Neuronal stem cell (in vitro differentiated cells): ENCODE results near the gene GAMT.

Experiments
- DNase-seq: peaks from one replicate; pipeline ENCODE4 v3.0.0-alpha.2; 2013; ENCODE audit warnings: low spot score
- H2AFZ ChIP-seq: one replicate; pipeline ENCODE4 v1.6.1; 2013; ENCODE audit warnings: mild to moderate bottlenecking, low read length, inconsistent platforms
- H2AK5ac ChIP-seq: 2 replicates; pipeline ENCODE4 v1.6.1; 2013; ENCODE audit warnings: low read depth, mild to moderate bottlenecking, inconsistent platforms, low read length, moderate library complexity, mixed read lengths
- H2BK120ac ChIP-seq: 2 replicates; pipeline ENCODE4 v1.6.1; 2013; ENCODE audit warnings: low read depth, mild to moderate bottlenecking, inconsistent platforms, low read length, moderate library complexity, mixed read lengths
- H2BK12ac ChIP-seq: one replicate; pipeline ENCODE4 v1.6.1; 2013; ENCODE audit warnings: low read length, inconsistent platforms
- H2BK15ac ChIP-seq: 2 replicates; pipeline ENCODE4 v1.6.1; 2013; ENCODE audit warnings: mild to moderate bottlenecking, low read length, inconsistent platforms, mixed read lengths
- H2BK5ac ChIP-seq: one replicate; pipeline ENCODE4 v1.6.1; 2013; ENCODE audit warnings: inconsistent platforms, mild to moderate bottlenecking, low read length, moderate library complexity
- H3K14ac ChIP-seq: one replicate; pipeline ENCODE4 v1.6.1; 2013; ENCODE audit warnings: low read length, inconsistent platforms
- H3K18ac ChIP-seq: 2 replicates; pipeline ENCODE4 v1.6.1; 2013; ENCODE audit warnings: low read length, inconsistent platforms
- H3K23ac ChIP-seq: 2 replicates; pipeline ENCODE4 v1.6.1; 2013; ENCODE audit warnings: low read depth, mild to moderate bottlenecking, mixed read lengths, low read length, inconsistent platforms; ENCODE audit not compliant: poor library complexity
- H3K27ac ChIP-seq: replicated peaks from 3 replicates; pipeline ENCODE4 v1.5.1; 2013; ENCODE audit warnings: low read length, inconsistent platforms
- H3K27me3 ChIP-seq, 3 experiments: 2 replicates each; pipeline ENCODE4 v1.6.1; 2013; ENCODE audit warnings: low read length in 3 of 3, mild to moderate bottlenecking in 2 of 3, inconsistent platforms in 1 of 3, low read depth in 1 of 3, mixed read lengths in 1 of 3, moderate library complexity in 1 of 3; ENCODE audit not compliant: control insufficient read depth in 3 of 3, insufficient read depth in 3 of 3
- H3K36me3 ChIP-seq, 2 donors: replicated peaks in 1 of 2; 2 replicates each; pipeline ENCODE4 v1.6.1; 2013; ENCODE audit warnings: low read length in 2 of 2; ENCODE audit not compliant: control insufficient read depth in 2 of 2, insufficient read depth in 2 of 2
- H3K4ac ChIP-seq: 2 replicates; pipeline ENCODE4 v1.6.1; 2013; ENCODE audit warnings: inconsistent platforms, mild to moderate bottlenecking, low read length, moderate library complexity
- H3K4me1 ChIP-seq, 2 donors: 1 replicate in 1 of 2; 2 replicates in 1 of 2; pipeline ENCODE4 v1.6.1; 2013; ENCODE audit warnings: low read length in 2 of 2, low read depth in 1 of 2; ENCODE audit not compliant: control insufficient read depth in 2 of 2, insufficient read depth in 1 of 2
- H3K4me2 ChIP-seq: one replicate; pipeline ENCODE4 v1.6.1; 2013; ENCODE audit warnings: mild to moderate bottlenecking, low read length, inconsistent platforms; ENCODE audit not compliant: insufficient read depth, poor library complexity, severe bottlenecking
- H3K4me3 ChIP-seq, 2 donors: 2 replicates each; pipeline ENCODE4 v1.5.1; 2013; ENCODE audit warnings: low read length in 2 of 2, mild to moderate bottlenecking in 2 of 2, inconsistent platforms in 1 of 2, moderate library complexity in 1 of 2
- H3K79me1 ChIP-seq: one replicate; pipeline ENCODE4 v1.6.1; 2013; ENCODE audit warnings: low read depth, mild to moderate bottlenecking, inconsistent platforms, low read length, moderate library complexity
- H3K9ac ChIP-seq: one replicate; pipeline ENCODE4 v1.6.1; 2013; ENCODE audit warnings: mild to moderate bottlenecking, low read depth, low read length, inconsistent platforms; ENCODE audit not compliant: poor library complexity
- H3K9me3 ChIP-seq, 2 donors: replicated peaks in 1 of 2; 2 replicates each; pipeline versions ENCODE3 to v1.6.1; 2013; ENCODE audit warnings: low read length in 2 of 2, mild to moderate bottlenecking in 2 of 2, inconsistent platforms in 1 of 2, low read depth in 1 of 2, mixed read lengths in 1 of 2, moderate library complexity in 1 of 2; ENCODE audit not compliant: control insufficient read depth in 2 of 2, insufficient read depth in 1 of 2
- H4K8ac ChIP-seq: one replicate; pipeline ENCODE4 v1.6.1; 2013; ENCODE audit warnings: low read depth, mild to moderate bottlenecking, inconsistent platforms, low read length, moderate library complexity
- H4K91ac ChIP-seq: one replicate; pipeline ENCODE4 v1.6.1; 2013; ENCODE audit warnings: low read length, low read depth, mild to moderate bottlenecking, inconsistent platforms; ENCODE audit not compliant: poor library complexity
- WGBS, 2 donors: extraction: QIAGEN DNeasy Blood & Tissue Kit; methylation state at CpG; one replicate each; pipeline ENCODE4 v1.1.7; 2013; ENCODE audit warnings: missing lambda C conversion rate in 2 of 2, mixed read lengths in 1 of 2; ENCODE audit not compliant: insufficient read length in 2 of 2, insufficient replicate concordance in 1 of 2; ENCODE audit errors: extremely low coverage in 2 of 2; 5-methylcytosine and 5-hydroxymethylcytosine counted together

The GAMT gene

GRCh38 chr19:1384478-1385110 lies 16.7 kb downstream of the GAMT start:
- Histone ChIP-seq H3K18ac (no peak overlapping the region), H3K27ac (no peak overlapping the region), H3K27me3 (peaks cover 0 to 2% (median 0%) of the 10 kb centered on the region in 3 experiments), H2BK5ac (peak overlapping the region; percentile 94), H2BK15ac (peak overlapping the region; percentile 97), H3K4me2 (peak overlapping the region; percentile 98), H3K4me3 (peak overlapping the region; percentile 89 to 90), H3K79me1 (peaks cover 21% of the 10 kb centered on the region), H2BK120ac (no peak overlapping the region), H3K4ac (no peak overlapping the region), H3K23ac (no peak overlapping the region), H2AK5ac (peak overlapping the region; percentile 94), H3K4me1 (peaks cover 5 to 14% of the 10 kb centered on the region in 2 donors), H3K9me3 (peaks cover 0 to 4% of the 10 kb centered on the region in 2 donors), H3K36me3 (peaks cover 14 to 16% of the 10 kb centered on the region in 2 donors), H3K9ac (no peak overlapping the region), H2AFZ (peak overlapping the region; percentile 91), H4K91ac (no peak overlapping the region), H4K8ac (no peak overlapping the region), H3K14ac (no peak overlapping the region), H2BK12ac (no peak overlapping the region)
- DNase-seq, result no peak
- WGBS, 2 donors, result no CpG with 5 or more reads among the region's 17 CpGs

GRCh38 chr19:1384085-1384462 lies 17.3 kb downstream of the GAMT start:
- Histone ChIP-seq H4K91ac (no peak overlapping the region), H3K4me3 (peak overlapping the region; percentile 89 to 90), H3K4me1 (peaks cover 5 to 14% of the 10 kb centered on the region in 2 donors), H4K8ac (peak overlapping the region; percentile 43), H3K9ac (peak overlapping the region; percentile 99), H3K27ac (no peak overlapping the region), H2BK5ac (peak overlapping the region; percentile 94), H3K4me2 (peak overlapping the region; percentile 98), H3K9me3 (peaks cover 0 to 3% of the 10 kb centered on the region in 2 donors), H3K23ac (peak overlapping the region; percentile 80), H2BK12ac (peak overlapping the region; percentile 84), H3K14ac (peak overlapping the region; percentile 71), H3K27me3 (peaks cover 0 to 2% (median 0%) of the 10 kb centered on the region in 3 experiments), H2AK5ac (peak overlapping the region; percentile 94), H3K79me1 (peaks cover 20% of the 10 kb centered on the region), H3K36me3 (peaks cover 11% of the 10 kb centered on the region in 2 donors), H3K4ac (peak overlapping the region; percentile 93), H2AFZ (peak overlapping the region; percentile 91), H2BK120ac (no peak overlapping the region), H3K18ac (peak overlapping the region; percentile 83), H2BK15ac (peak overlapping the region; percentile 97)
- no CpG with 5 or more reads among the region's 23 CpGs for WGBS, 2 donors
- DNase-seq, result no peak

- H2AFZ ChIP-seq, result peak within 1 kb of the TSS; percentile 91
- WGBS, 2 donors, result no CpG with 5 or more reads among the region's 90 CpGs
- H3K27me3 ChIP-seq, result no peaks in the 10 kb centered on the region
- H4K8ac ChIP-seq, result peak within 1 kb of the TSS; percentile 43
- H3K4me2 ChIP-seq, result peak within 1 kb of the TSS; percentile 98
- peak within 1 kb of the TSS; percentile 97 for H2BK15ac ChIP-seq
- peak within 1 kb of the TSS; percentile 94 for H2BK5ac ChIP-seq
- H3K23ac ChIP-seq, result peak within 1 kb of the TSS; percentile 80
- peak within 1 kb of the TSS; percentile 84 for H2BK12ac ChIP-seq
- peak within 1 kb of the TSS; percentile 93 for H3K4ac ChIP-seq
- peaks cover 14% of the 10 kb centered on the region for H3K79me1 ChIP-seq
- H2AK5ac ChIP-seq, result peak within 1 kb of the TSS; percentile 94
- H3K4me3 ChIP-seq, result peak within 1 kb of the TSS; percentile 89 to 90
- H3K9me3 ChIP-seq, result no peaks in the 10 kb centered on the region
- H3K27ac ChIP-seq, result peak within 1 kb of the TSS; percentile 92
- H3K14ac ChIP-seq, result peak within 1 kb of the TSS; percentile 97
- peak within 1 kb of the TSS; percentile 100 for H3K18ac ChIP-seq
- H3K36me3 ChIP-seq, result peaks cover 5 to 6% of the 10 kb centered on the region in 2 donors
- H3K9ac ChIP-seq, result peak within 1 kb of the TSS; percentile 99
- peaks cover 5 to 12% of the 10 kb centered on the region in 2 donors for H3K4me1 ChIP-seq
- H4K91ac ChIP-seq, result no peak within 1 kb of the TSS
- no peak within 1 kb of the TSS for H2BK120ac ChIP-seq
- DNase-seq, result peak; percentile 94
Measured at GRCh38 chr19:1383312-1384084, 17.8 kb downstream of the GAMT start, which contains the start of gene NDUFS7. NDUFS7 (plus strand) TSS chr19:1383907; CDS start chr19:1383927, 20 bp downstream.

- Histone ChIP-seq H3K14ac (no peak overlapping the region), H3K4me2 (peak overlapping the region; percentile 54), H3K9ac (no peak overlapping the region), H2AK5ac (no peak overlapping the region), H3K4me1 (peaks cover 5 to 12% of the 10 kb centered on the region in 2 donors), H2BK12ac (no peak overlapping the region), H3K4me3 (peak overlapping the region in 1 of 2 donors; percentile 19), H3K4ac (no peak overlapping the region), H2BK5ac (no peak overlapping the region), H3K18ac (peak overlapping the region; percentile 80), H3K27ac (no peak overlapping the region), H4K91ac (no peak overlapping the region), H4K8ac (no peak overlapping the region), H3K9me3 (no peaks in the 10 kb centered on the region), H3K27me3 (no peaks in the 10 kb centered on the region), H3K23ac (no peak overlapping the region), H3K36me3 (peaks cover 4 to 5% of the 10 kb centered on the region in 2 donors), H2AFZ (no peak overlapping the region), H3K79me1 (peaks cover 9% of the 10 kb centered on the region), H2BK15ac (no peak overlapping the region), H2BK120ac (no peak overlapping the region)
- no CpG with 5 or more reads among the region's 9 CpGs for WGBS, 2 donors
- no peak for DNase-seq
Measured at GRCh38 chr19:1383017-1383311, 18.4 kb downstream of the GAMT start.
